HG03354 (cell line): ENCODE data around the gene LOXL1.
"Not testable (repeated sequence)": the region's sequence is repeated elsewhere in the genome, so short reads cannot be mapped to it uniquely, and the experiment has no call there.

Experiments used
- ATAC-seq: cut with Tn5 transposase; IDR thresholded peaks from one replicate; pipeline ENCODE4 v1.9.1; 2021; ENCODE audit warnings: mild to moderate bottlenecking; ENCODE audit not compliant: unreplicated experiment, poor library complexity, severe bottlenecking

LOXL1 gene

DNA sequence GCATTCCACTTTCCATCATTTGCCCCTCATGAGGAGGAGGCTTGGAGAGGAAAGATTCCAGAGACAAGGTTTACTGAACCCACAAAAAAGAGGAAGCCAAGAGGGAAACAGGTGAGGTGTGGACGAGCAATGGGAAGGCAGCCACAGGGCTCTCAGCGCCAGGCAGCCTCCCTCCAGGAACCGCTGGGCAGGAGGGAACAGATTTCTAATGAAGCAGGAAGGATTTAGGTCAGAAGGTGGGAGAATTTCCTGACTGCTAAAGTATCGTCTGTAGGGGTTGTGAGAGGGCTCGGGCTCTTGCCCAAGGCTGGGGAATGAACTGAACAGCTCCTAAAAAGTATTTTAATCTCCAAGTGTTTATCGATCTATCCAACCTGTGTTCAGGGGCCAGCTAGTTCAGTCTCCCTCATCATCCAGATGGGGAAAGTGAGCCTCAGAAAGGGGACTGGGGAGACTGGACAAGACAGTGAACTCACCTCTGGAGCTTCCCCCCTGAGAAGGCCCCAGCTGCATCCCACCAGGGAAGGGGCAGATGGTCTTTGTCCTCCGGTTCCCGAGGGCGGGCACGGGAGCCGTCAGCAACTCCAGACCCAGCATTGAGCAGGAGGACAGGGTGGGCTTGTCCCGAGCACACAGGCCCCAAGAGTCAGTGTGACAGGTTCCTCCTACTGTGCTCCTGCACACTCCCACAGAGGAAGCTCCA is 10.5 kb downstream of the LOXL1 start:
- no peak for ATAC-seq

DNA sequence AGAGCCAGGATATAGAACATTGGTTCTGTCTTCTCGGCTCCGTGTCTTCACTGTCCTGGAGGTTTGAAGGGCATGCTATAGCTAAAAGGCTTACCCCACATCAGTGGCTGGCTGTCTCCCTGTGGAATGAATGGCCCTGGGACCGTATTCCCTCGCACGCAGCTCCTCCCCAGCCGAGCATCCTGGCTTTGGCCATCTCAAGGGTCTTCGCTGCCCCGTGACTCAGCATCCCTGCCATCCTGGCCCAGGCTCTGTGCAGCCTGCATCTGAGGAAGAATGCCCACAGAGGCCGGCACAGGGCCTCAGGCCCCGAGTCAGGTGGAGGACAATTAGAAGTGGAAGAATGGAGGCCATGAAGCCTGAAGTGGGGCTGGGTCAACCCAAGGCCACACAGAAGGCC is 11.0 kb downstream of the LOXL1 start:
- ATAC-seq = no peak

DNA sequence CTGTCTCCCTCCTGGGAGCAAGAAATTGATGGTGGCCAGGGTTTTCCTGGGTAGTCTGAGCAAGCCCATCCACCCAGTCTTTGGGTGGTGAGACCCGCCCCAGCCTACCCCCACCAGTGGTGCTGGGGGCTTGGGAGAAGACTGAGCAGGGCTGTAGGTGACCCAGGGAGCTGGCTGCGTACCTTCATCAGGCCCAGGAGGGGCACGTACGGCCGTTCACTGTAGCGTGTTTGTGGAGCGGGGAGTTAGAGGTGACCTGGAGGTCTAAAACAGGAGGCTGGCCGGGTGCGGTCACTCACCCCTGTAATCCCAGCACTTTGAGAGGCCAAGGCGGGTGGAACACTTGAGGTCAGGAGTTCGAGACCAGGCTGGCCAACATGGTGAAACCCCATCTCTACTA is 11.5 kb downstream of the LOXL1 start:
- no peak for ATAC-seq

DNA sequence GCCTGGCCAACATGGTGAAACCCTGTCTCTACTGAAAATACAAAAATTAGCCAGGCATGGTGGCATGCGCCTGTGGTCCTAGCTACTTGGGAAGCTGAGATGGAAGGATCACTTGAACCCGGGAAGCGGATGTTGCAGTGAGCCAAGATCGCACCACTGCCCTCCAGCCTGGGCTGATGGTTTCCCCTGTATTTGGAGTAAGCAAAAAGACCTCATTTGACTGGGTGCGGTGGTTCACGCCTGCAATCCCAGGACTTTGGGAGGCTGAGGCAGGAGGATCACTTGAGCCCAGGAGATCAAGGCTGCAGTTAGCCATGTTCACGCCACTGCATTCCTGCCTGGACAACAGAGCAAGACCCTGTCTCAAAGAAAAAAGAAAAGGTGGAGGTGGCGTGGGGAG is 12.3 kb downstream of the LOXL1 start:
- ATAC-seq = not testable (repeated sequence)

DNA sequence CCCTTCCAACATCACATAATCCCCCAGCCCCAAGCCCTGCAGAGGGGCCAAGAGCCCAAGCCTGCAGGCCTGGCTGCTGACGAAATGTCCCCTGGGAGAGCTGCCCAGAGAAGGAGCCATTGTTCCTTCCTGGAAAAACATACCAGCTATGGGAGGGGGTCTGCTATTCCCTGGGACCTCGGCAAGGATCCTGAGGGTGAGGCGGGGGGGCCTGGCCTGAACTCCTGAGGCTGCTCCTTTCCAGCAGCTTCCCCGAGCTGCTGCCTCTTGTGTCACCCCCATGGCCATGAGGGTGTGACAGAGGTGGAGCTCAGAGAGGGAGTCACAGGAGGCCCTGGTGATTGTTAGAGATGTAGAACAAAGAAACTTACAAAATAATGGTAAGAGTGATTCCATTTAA is 12.9 kb downstream of the LOXL1 start:
- no peak for ATAC-seq

DNA sequence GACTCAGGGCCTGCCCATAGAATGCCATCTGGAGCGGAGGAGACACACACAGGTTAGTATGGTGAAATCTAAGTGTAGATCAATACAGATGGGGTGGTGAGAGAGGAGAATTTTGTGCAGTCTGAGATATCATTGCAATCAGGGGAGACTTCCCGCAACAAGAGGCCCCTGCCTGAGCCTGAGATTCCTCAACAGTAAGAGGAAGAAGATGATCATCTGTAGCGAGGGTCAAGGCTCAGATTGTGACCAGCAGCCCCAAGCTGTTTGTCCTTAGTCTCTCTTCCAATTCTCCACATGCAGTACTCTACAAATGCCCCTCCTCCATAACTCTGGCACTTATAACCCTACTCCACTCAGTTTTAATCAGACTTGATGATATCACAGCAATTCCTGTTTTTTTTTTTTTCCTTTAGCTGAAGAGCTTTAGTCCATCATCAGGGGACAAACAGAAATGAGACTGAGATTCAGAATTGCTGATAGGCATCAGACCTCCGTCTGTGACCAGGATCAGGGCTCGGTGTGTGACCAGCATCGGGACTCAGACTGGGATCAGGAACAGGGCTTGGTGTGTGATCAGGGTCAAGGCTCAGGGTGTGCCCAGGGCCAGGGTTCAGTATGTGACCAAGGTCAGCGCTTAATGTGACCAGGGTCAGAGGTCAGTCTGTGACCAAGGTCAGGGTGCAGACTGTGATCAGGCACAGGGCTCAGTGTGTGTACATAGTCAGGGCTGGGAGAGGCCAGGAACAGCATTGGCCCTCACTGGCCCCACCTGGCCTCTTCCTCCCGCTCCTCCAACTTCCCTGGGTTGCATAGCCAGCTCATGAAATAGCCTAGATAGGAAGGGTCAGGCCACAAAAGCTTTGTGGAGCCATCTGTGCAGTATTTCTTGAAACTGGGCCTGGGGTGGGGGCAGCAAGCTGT is 14.1 kb downstream of the LOXL1 start:
- no peak for ATAC-seq

DNA sequence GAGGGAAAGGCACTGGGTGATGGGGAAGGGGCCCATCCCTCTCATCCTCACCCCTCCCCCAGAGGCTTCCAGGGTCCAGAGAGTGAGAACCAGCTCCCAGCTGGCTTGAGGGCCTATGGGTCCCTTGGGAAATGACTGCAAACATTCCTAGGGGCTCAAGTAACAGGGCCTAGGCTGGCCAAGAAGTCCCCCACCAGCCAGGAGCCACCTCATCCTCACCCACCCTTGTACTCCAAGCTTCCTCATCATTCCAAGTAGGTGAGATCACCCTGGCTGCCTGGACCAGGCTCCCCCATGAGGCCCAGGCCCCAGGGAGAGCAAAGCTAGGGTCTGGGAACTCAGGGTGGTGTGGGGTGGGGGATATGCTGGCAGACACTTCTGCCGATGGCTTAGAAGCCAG is 14.8 kb downstream of the LOXL1 start:
- no peak for ATAC-seq

DNA sequence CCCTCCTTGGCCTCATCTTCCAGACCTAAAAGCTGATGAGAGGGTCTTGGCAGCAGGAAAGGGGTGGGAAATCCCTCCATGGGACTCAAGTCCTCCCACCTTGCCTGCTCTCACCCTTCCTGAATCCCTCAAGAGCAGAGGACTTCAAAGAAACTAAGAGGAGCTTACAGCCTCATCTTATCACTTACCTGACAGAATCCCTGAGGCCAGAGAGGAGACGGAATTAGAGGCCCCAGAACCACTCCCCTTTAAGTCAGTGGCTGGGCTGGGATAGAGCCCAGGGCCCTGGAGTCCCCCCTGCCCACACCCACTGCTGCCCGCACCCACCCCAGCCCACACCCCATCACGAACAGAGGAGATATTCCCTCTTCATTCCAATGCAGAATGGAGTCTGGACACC is 15.2 kb downstream of the LOXL1 start:
- ATAC-seq = no peak

DNA sequence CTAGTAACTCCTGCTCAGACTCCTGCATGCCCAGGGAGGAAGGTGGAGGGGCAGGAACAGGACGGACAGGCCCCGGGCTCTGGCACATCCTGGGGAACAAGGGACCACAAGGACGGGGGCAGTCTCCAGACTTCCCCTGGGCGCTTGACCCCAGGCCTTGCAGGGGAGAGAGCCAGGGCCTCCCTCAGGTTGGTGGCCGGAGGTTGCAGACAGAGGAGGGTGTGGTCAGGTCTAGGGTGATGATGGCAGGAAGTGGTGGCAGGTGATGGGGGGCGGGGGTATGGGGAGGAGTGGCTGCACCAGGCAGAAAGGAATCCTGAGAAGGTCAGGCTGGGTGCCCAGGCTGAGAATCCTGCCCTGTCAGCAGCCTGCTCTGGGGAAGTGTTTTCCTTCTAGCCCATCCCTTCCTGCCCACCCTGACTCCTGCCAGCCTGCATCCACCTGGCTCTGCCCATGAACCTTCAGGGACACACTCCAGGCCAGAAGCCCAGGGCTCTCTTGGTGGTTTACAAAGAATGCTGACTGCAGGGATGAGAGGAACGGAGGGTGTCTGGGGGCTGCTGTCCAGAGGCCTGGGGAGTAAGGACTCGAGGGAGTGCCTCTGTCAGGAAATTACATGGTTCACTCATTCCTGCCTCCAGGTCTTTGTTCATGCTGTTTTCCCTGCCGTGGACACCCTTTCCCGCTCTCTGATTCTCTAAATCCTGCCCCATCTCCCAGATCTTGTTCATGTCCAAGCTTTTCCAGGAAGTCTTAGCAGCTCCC is 15.8 kb downstream of the LOXL1 start:
- ATAC-seq = no peak

DNA sequence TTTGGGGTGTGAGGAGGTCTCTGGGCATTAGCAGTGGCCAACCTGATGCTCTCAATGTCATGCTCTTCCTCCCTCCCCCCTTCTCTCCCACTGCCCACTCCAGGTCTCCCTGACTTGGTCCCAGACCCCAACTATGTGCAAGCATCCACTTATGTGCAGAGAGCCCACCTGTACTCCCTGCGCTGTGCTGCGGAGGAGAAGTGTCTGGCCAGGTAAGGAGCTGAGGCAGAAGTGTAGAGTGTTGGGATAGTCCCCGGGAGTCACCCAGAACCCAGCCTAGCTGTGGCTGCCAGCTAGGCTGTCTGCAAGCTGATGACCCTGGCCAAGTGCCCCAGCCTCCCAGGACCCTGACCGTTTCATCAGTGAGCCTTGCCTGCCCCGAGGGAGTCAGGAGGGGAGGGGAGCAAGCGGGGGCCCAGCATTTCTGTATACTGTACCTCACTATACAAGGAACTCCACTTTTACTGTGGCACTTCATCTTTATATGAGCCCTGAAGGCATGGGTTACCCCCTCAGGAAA is 16.5 kb downstream of the LOXL1 start:
- ATAC-seq = no peak

DNA sequence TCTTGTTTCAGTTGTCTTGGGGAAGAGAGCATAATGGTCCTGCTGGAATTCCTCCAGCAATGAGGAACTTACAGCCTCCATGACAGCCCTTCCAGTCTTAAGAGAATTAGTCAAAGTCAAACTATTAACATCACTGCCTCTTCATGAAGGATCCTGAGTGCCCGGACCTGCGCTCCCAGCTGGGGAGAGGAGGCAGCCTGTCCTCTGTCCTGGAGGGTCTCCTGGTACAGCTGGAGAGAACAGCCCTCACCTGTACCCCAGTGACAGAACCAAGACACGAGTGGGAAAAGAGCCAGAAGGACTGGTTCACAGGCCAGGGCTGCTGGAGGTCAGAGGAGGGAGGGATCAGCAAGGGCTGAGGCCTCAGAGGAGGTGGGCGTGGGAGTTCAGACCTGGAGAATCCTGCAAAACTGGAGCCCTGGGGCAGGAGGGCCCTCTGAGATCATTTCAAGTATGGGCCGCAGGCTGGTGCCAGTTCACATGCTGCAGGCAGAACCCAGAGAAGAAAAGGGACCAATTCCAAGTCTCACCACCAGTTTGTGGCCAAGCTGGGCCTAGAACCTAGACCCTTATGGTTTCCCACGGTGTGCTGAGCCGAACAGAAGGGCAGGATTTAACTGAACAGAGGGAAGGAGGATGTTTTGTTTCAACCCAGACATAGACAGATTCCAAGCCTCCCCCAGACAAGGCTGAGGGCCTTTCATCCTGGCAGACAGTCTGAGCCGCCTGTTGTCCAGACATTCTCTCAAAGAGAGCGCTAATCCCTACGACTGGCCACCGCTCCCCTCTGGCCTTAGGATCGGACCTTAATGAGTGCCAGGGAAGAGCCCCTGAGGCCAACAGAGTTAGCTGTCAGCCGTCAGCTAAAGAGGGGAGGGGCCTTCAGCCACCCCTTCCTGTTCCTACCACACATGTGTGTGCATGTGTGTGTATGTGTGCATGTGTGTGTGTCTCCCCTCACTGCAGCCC is 18.2 kb downstream of the LOXL1 start:
- ATAC-seq = no peak

DNA sequence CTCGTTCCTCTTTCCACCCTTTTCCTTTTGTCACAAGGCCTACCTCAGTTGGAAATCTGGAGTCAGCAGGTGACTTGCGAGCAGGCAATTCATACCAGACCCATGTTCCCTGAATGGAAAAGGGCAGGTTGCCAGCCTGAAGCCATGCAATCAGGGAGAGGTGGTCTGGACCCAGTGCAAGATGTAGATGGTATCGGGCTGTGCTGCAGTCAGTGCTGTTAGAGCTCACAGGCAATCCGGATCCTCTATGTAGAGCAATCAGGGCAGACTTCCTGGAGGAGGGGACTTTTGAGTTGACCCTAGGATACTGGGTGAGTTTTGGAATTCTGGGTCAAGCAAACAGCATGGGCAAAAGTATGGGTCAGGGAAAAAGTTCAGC is 18.9 kb downstream of the LOXL1 start:
- no peak for ATAC-seq

DNA sequence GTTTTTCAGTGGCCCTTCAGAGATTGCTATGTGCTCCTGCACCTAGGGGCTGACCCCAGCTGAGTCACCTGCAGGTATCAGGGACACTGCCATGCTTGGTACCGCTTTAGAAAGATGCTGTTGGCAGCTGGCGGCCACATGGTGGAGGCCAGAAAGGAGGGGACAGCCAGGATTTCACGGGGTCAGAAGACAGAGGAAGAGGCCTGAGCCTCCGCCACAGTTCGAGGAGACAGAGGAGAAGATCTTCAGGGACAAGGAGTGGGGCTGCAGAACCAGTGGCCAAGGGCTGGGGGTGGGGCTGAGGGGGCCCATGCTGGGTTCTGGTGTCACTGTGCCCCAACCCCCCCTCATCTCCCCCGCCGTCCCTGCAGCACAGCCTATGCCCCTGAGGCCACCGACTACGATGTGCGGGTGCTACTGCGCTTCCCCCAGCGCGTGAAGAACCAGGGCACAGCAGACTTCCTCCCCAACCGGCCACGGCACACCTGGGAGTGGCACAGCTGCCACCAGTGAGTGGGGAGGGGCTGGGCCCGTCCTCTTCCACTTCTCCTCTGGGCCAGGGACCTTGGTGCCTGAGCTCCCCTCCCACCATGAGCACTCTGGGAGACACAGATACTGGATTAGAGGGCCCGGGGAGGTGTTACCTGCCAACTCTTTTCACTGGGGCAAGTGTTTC is 19.9 kb downstream of the LOXL1 start:
- no peak for ATAC-seq

DNA sequence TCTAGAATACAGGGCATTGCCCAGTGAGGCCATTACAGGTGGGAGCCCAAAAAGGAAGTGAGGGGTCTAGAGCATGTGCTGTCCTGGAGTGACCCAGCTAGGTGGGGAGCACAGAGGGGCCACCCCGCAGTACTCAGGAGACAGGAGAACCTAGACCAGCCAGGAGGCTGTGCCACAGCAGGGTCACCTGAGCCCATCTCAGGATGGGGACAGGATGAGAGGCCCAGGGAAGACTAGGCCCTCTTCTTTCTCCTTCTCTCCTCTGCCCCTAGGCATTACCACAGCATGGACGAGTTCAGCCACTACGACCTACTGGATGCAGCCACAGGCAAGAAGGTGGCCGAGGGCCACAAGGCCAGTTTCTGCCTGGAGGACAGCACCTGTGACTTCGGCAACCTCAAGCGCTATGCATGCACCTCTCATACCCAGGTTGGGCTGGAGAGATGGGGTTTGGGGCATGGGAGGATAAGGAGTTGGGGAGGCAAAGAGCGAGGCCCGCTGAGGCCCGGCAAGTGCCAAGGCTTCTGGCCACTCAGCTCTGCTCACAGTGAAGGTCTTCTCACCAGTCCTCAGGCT is 20.6 kb downstream of the LOXL1 start:
- ATAC-seq = no peak

DNA sequence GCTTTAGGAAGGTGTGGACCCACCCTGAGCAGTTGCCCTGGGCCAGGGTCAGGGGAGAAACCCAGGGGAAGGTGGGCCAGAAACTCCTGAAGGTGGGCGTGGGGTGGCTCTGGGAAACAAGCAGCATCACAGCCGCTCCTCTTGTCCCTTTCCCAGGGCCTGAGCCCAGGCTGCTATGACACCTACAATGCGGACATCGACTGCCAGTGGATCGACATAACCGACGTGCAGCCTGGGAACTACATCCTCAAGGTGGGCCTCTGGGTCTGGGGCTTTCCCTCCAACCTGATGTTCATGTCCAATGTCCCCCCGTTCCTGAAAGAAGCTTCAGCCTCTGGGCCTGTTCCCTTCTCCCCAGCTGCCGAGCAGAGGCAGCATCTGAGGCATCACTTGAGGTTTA is 21.4 kb downstream of the LOXL1 start:
- no peak for ATAC-seq

DNA sequence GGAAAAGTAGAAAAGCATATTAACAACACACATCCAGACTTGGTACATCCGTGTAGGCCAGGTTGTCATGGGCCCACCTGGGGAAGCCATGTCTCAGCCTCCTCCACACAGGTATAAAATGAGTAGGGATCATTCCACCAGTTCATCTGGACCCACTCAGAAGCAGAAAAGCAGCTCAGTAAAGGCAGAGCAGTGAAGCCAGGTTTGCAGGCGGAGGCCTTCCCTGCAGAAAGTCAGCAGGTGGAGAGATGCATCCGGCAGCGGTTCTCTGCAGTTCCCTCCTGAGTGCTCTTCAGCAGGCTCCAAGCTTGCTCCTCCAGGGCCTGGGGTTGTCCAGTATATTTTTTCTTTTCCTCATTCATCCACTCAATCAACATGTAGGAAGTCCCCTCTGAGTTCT is 22.1 kb downstream of the LOXL1 start:
- ATAC-seq = no peak

DNA sequence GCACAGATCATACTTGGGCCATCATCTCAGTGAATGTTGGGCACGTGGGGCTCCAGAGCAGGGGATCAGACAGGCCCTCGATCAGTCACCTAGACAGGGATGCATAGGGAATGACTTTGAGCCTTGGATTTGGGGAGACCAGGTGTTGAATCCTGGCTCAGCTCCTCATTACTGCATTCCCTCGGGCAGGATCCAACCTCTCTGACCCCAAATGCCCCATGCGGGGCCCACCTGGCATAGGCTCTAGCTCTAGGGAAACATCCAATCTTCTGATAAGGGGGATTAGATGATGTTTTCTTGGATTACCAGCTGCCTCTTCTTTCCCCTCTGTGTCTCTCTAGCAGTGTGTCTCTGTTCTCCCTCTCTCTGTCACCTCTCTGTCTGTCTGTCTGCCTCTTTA is 22.7 kb downstream of the LOXL1 start:
- no peak for ATAC-seq

DNA sequence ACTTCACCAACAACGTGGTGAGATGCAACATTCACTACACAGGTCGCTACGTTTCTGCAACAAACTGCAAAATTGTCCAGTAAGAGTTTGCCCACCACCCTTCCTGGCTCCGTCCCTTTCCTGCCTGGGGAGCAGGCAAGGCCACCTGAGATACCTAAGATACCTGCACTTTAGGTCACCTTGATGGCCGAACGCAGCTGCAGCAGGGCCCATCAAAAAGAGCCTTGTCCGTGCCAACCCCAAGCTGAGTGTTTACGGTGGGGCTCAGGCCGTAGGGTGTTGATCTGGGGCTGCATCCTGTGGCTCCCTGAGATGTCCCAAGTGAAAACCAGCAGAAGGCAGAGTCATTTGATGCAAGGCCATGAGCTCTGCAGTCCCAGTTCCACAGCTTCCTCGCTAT is 23.2 kb downstream of the LOXL1 start:
- ATAC-seq = no peak

DNA sequence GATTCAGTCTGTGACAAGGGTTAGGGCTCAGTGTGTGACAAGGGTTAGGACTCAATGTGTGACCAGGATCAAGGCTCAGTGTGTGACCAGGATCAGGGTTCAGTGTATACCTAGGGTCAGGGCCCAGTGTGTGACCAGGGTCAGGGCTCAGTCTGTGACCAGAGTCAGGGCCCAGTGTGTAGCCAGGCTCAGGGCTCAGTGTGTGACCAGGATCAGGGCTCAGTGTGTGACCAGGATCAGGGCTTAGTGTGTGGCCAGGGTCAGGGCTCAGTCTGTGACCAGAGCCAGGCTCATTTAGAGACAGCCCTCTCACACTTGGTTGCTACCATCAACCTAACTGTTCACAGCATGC is 24.2 kb downstream of the LOXL1 start:
- ATAC-seq = no peak
